IMR-90 (cell line): ENCODE results near the gene TRAPPC2L. TPM values are rescaled to one million over a fixed set of nuclear protein-coding genes. Genes with fewer than 3 reads are reported as not detected.

Source experiments
- ATAC-seq: fragments of 200-7000 bp; cut with Tn5 transposase; 2 replicates; pipeline ENCODE4 v1.9.1; 2020; ENCODE audit warnings: low read depth, mild to moderate bottlenecking, moderate library complexity
- BruUV-seq: library from RNA; stranded (reverse); fragments of 400-500 nt; replicated peaks from 2 replicates; lab custom pipeline; 2021; lab: Mats Ljungman, UMichigan
- CTCF ChIA-PET: fragments of 300-600 bp; formaldehyde crosslinking; extraction: SDS; loops from one replicate; lab custom pipeline; 2021; ENCODE audit warnings: antibody characterized with exemption; lab: Yijun Ruan, JAX
- POLR2A ChIA-PET: fragments of 300-600 bp; sonication (Branson Sonifier 250); formaldehyde crosslinking; loops from one replicate; lab custom pipeline; 2022; ENCODE audit warnings: antibody characterized with exemption; ENCODE audit not compliant: unreplicated experiment; lab: Charles Lee
- DNase-seq: peaks from one replicate; pipeline ENCODE4 v3.0.0; 2013
- H2AFZ ChIP-seq: replicated peaks from 2 replicates; pipeline ENCODE3; 2013; ENCODE audit warnings: low read length, mild to moderate bottlenecking; ENCODE audit not compliant: poor library complexity
- H2AK5ac ChIP-seq: 2 replicates; pipeline ENCODE4 v1.6.1; 2013; ENCODE audit warnings: low read depth, low read length, inconsistent platforms
- H2AK9ac ChIP-seq: replicated peaks from 2 replicates; pipeline ENCODE3; 2013; ENCODE audit warnings: mild to moderate bottlenecking, low read depth, low read length, moderate library complexity; ENCODE audit not compliant: poor library complexity
- H2BK120ac ChIP-seq: 2 replicates; pipeline ENCODE4 v1.6.1; 2013; ENCODE audit warnings: low read depth, low read length, inconsistent platforms
- H2BK15ac ChIP-seq: 3 replicates; pipeline ENCODE4 v1.6.1; 2013; ENCODE audit warnings: low read depth, low read length, inconsistent platforms
- H2BK20ac ChIP-seq: 2 replicates; pipeline ENCODE4 v1.6.1; 2013; ENCODE audit warnings: low read depth, mild to moderate bottlenecking, inconsistent platforms, low read length, moderate library complexity
- H2BK5ac ChIP-seq: 2 replicates; pipeline ENCODE4 v1.6.1; 2013; ENCODE audit warnings: mild to moderate bottlenecking, low read depth, low read length, inconsistent platforms; ENCODE audit not compliant: poor library complexity, severe bottlenecking
- H3K14ac ChIP-seq: replicated peaks from 2 replicates; pipeline ENCODE4 v1.6.1; 2013; ENCODE audit warnings: low read depth, low read length, inconsistent platforms
- H3K18ac ChIP-seq: 2 replicates; pipeline ENCODE4 v1.6.1; 2013; ENCODE audit warnings: low read depth, low read length, control low read depth
- H3K23ac ChIP-seq: 2 replicates; pipeline ENCODE4 v1.6.1; 2013; ENCODE audit warnings: low read depth, low read length, inconsistent platforms
- H3K27ac ChIP-seq: 2 replicates; pipeline ENCODE4 v1.5.1; 2013; ENCODE audit warnings: mild to moderate bottlenecking, control low read depth, low read length; ENCODE audit not compliant: insufficient read depth
- H3K27me3 ChIP-seq: 2 replicates; pipeline ENCODE4 v1.6.1; 2013; ENCODE audit warnings: low read length; ENCODE audit not compliant: control insufficient read depth, insufficient read depth
- H3K36me3 ChIP-seq: 2 replicates; pipeline ENCODE4 v1.6.1; 2013; ENCODE audit warnings: low read length, mixed read lengths; ENCODE audit not compliant: control insufficient read depth, insufficient read depth
- H3K4ac ChIP-seq: 2 replicates; pipeline ENCODE4 v1.6.1; 2013; ENCODE audit warnings: low read depth, low read length, inconsistent platforms
- H3K4me1 ChIP-seq: 2 replicates; pipeline ENCODE4 v1.6.1; 2013; ENCODE audit warnings: low read length, mixed read lengths; ENCODE audit not compliant: control insufficient read depth, insufficient read depth
- H3K4me2 ChIP-seq: 2 replicates; pipeline ENCODE4 v1.6.1; 2013; ENCODE audit warnings: low read depth, mild to moderate bottlenecking, control low read depth, low read length, moderate library complexity
- H3K4me3 ChIP-seq: 2 replicates; pipeline ENCODE4 v1.5.1; 2013; ENCODE audit warnings: low read depth, mild to moderate bottlenecking, control low read depth, low read length, moderate library complexity; ENCODE audit not compliant: insufficient read depth
- H3K56ac ChIP-seq: 2 replicates; pipeline ENCODE4 v1.6.1; 2013; ENCODE audit warnings: low read length, inconsistent platforms; ENCODE audit not compliant: insufficient read depth; ENCODE audit errors: extremely low read depth
- H3K79me1 ChIP-seq, 2 experiments: 2 replicates each; pipeline ENCODE4 v1.6.1; 2013; ENCODE audit warnings: low read length in 2 of 2, inconsistent platforms in 1 of 2, low read depth in 1 of 2
- H3K9ac ChIP-seq: 2 replicates; pipeline ENCODE4 v1.6.1; 2013; ENCODE audit warnings: low read depth, low read length, control low read depth
- H3K9me1 ChIP-seq: 2 replicates; pipeline ENCODE4 v1.6.1; 2013; ENCODE audit warnings: low read length, inconsistent platforms; ENCODE audit not compliant: insufficient read depth
- H3K9me3 ChIP-seq: 2 replicates; pipeline ENCODE4 v1.6.1; 2013; ENCODE audit warnings: low read length; ENCODE audit not compliant: control insufficient read depth, insufficient read depth
- H4K20me1 ChIP-seq: 2 replicates; pipeline ENCODE4 v1.6.1; 2013; ENCODE audit warnings: low read length, inconsistent platforms; ENCODE audit not compliant: insufficient read depth
- H4K5ac ChIP-seq: 2 replicates; pipeline ENCODE4 v1.6.1; 2013; ENCODE audit warnings: mild to moderate bottlenecking, low read depth, low read length, control low read depth
- H4K8ac ChIP-seq, 2 experiments: 2 replicates each; pipeline ENCODE4 v1.6.1; 2013; ENCODE audit warnings: low read depth in 2 of 2, low read length in 2 of 2, control low read depth in 1 of 2, inconsistent platforms in 1 of 2
- H4K91ac ChIP-seq: 2 replicates; pipeline ENCODE4 v1.6.1; 2013; ENCODE audit warnings: low read depth, low read length, inconsistent platforms; ENCODE audit not compliant: insufficient read depth
- CEBPB ChIP-seq: IDR thresholded peaks from 2 replicates; pipeline ENCODE4 v1.6.1; 2012; ENCODE audit warnings: low read depth, low read length, improper control_type of control experiment
- CTCF ChIP-seq: conservative IDR thresholded peaks from 2 replicates; pipeline ENCODE4 v1.5.1; 2012; ENCODE audit warnings: mild to moderate bottlenecking, low read depth, low read length, improper control_type of control experiment
- FOS ChIP-seq: fragments of 150-350 bp; IDR thresholded peaks from 2 replicates; pipeline ENCODE4 v1.6.1; 2016; ENCODE audit warnings: low read depth, low read length
- MAFK ChIP-seq: IDR thresholded peaks from 2 replicates; pipeline ENCODE4 v1.6.1; 2012; ENCODE audit warnings: low read depth, low read length, improper control_type of control experiment
- NFE2L2 ChIP-seq: fragments of 150-350 bp; IDR thresholded peaks from 2 replicates; pipeline ENCODE4 v1.6.1; 2016; ENCODE audit warnings: low read depth, mild to moderate bottlenecking, low read length
- POLR2A ChIP-seq: IDR thresholded peaks from 2 replicates; pipeline ENCODE4 v1.6.1; 2012; ENCODE audit warnings: mild to moderate bottlenecking, low read depth, low read length
- RCOR1 ChIP-seq: IDR thresholded peaks from 2 replicates; pipeline ENCODE4 v1.6.1; 2012; ENCODE audit warnings: mild to moderate bottlenecking, low read length, improper control_type of control experiment; ENCODE audit not compliant: insufficient replicate concordance
- RFX5 ChIP-seq: IDR thresholded peaks from 2 replicates; pipeline ENCODE4 v1.8.0; 2012; ENCODE audit warnings: low read depth, mild to moderate bottlenecking, low read length, moderate library complexity
- USF2 ChIP-seq: fragments of 150-350 bp; IDR thresholded peaks from 2 replicates; pipeline ENCODE4 v1.6.1; 2017; ENCODE audit warnings: mild to moderate bottlenecking, antibody characterized with exemption, low read length, low read depth
- WGBS, 2 experiments: methylation state at CpG; one replicate each; pipeline versions ENCODE4 v1.1.5 to v1.1.7; 2013; ENCODE audit warnings: missing lambda C conversion rate in 2 of 2; ENCODE audit not compliant: insufficient read length in 1 of 2; ENCODE audit errors: extremely low coverage in 2 of 2; 5-methylcytosine and 5-hydroxymethylcytosine counted together
- dilution Hi-C: fragments of 300-500 bp; cut with HindIII; formaldehyde crosslinking; loops from one replicate; pipeline ENCODE4 v1.14.3; 2018; ENCODE audit warnings: low sequenced_read_pairs; ENCODE audit not compliant: unreplicated experiment
- in situ Hi-C: fragments of 300-500 bp; cut with MboI; formaldehyde crosslinking; loops from 3 replicates; pipeline ENCODE4 v1.14.3; 2019; ENCODE audit warnings: low sequenced_read_pairs, inconsistent platforms, mixed read lengths
- intact Hi-C: fragments of 100-400 bp; cut with micrococcal nuclease; formaldehyde crosslinking; loops from 2 replicates; pipeline ENCODE4 v1.10.0; 2022
- polyA plus RNA-seq, 3 experiments: library from polyadenylated mRNA; depleted of rRNA; stranded (reverse); fragments of >200 nt; gene quantifications; 2 replicates each; pipeline ENCODE4 v1.2.3, GENCODE V29; 2012; ENCODE audit warnings: low replicate concordance in 1 of 3
- total RNA-seq: library from RNA; depleted of rRNA; stranded (reverse); fragments of >200 nt; gene quantifications from 2 replicates; pipeline ENCODE4 v1.2.3, GENCODE V29; 2012

The TRAPPC2L gene
- total and polyA plus RNA-seq, 2 of the 4 experiments (the other 2 are of a cell fraction), result 102 to 109 TPM

DNA sequence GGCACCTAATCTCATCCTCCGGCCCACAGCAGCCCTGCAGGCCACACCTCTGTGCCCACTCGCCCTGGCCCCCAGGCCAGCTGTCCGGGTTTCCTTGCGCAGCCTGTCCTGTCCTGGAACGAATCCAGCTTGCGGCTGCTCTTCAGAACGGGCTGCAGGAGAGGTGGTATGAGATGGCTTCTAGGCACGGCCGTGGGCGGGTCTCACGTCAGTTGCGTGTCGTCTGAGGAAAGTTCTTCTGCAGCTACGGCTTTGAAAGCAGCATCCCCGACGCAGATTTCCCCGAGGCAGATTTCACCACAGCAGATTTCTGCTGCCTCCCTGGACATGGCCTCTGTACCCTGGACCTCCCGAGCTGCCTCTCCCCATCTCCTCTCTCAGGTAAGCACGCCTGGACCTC is 18.4 kb upstream of the TRAPPC2L start:
- no peaks in the 10 kb centered on the region for H3K9me1 ChIP-seq
- TF ChIP-seq CEBPB, result no peak
- TF ChIP-seq USF2, result no peak
- no peak for TF ChIP-seq POLR2A
- TF ChIP-seq FOS, result no peak
- no peak for TF ChIP-seq RCOR1
- no peak for TF ChIP-seq CTCF
- TF ChIP-seq MAFK, result no peak
- no peak for TF ChIP-seq RFX5
- TF ChIP-seq NFE2L2, result no peak
- H4K20me1 ChIP-seq, result peaks cover 8% of the 10 kb centered on the region; the same call in 1 of the 2 replicates
- dilution Hi-C loops, result no loop called here
- DNase-seq (no peak), ATAC-seq (no peak)
- H3K4me1 ChIP-seq, result no peaks in the 10 kb centered on the region
- H2AFZ ChIP-seq, result no peak overlapping the region
- no peak overlapping the region for H2BK20ac ChIP-seq
- no peak overlapping the region for H3K4me3 ChIP-seq
- no peak overlapping the region for H2AK9ac ChIP-seq
- no peak overlapping the region for H3K27ac ChIP-seq
- BruUV-seq, result no TSS peak
- CTCF ChIA-PET, result no interaction called here
- H3K79me1 ChIP-seq, result peaks cover 0 to 4% of the 10 kb centered on the region in 2 experiments; a peak in 1 of 4 replicates
- H4K91ac ChIP-seq, result no peak overlapping the region
- no peak overlapping the region for H3K4me2 ChIP-seq
- H2BK15ac ChIP-seq, result no peak overlapping the region
- no peaks in the 10 kb centered on the region for H3K9me3 ChIP-seq
- POLR2A ChIA-PET, result no interaction called here
- H3K9ac ChIP-seq, result no peak overlapping the region
- H3K18ac ChIP-seq, result no peak overlapping the region
- H3K23ac ChIP-seq, result no peak overlapping the region
- no peak overlapping the region for H2BK5ac ChIP-seq
- H4K5ac ChIP-seq, result no peak overlapping the region
- H3K4ac ChIP-seq, result no peak overlapping the region
- in situ Hi-C loops, result no loop called here
- H3K36me3 ChIP-seq, result peaks cover 38% of the 10 kb centered on the region
- H3K27me3 ChIP-seq, result no peaks in the 10 kb centered on the region
- H3K14ac ChIP-seq, result no peak overlapping the region
- H3K56ac ChIP-seq, result no peak overlapping the region
- intact Hi-C loops, result no loop called here
- H4K8ac ChIP-seq, result no peak overlapping the region
- H2AK5ac ChIP-seq, result no peak overlapping the region
- no peak overlapping the region for H2BK120ac ChIP-seq
- WGBS, 2 experiments, result 91% methylated on average over 16 of the region's 19 CpGs; no CpG with 5 or more reads in 1 of the 2 experiments
